HG03460 (cell line): ENCODE results near the gene NQO2.
A peak's percentile ranks its signal among the peaks of the same experiment; 100 is the strongest.
"Not testable (repeated sequence)": the region's sequence is repeated elsewhere in the genome, so short reads cannot be mapped to it uniquely, and the experiment has no call there.

Source experiments
- ATAC-seq: cut with Tn5 transposase; IDR thresholded peaks from one replicate; pipeline ENCODE4 v1.9.1; 2021; ENCODE audit not compliant: unreplicated experiment

NQO2 gene

DNA sequence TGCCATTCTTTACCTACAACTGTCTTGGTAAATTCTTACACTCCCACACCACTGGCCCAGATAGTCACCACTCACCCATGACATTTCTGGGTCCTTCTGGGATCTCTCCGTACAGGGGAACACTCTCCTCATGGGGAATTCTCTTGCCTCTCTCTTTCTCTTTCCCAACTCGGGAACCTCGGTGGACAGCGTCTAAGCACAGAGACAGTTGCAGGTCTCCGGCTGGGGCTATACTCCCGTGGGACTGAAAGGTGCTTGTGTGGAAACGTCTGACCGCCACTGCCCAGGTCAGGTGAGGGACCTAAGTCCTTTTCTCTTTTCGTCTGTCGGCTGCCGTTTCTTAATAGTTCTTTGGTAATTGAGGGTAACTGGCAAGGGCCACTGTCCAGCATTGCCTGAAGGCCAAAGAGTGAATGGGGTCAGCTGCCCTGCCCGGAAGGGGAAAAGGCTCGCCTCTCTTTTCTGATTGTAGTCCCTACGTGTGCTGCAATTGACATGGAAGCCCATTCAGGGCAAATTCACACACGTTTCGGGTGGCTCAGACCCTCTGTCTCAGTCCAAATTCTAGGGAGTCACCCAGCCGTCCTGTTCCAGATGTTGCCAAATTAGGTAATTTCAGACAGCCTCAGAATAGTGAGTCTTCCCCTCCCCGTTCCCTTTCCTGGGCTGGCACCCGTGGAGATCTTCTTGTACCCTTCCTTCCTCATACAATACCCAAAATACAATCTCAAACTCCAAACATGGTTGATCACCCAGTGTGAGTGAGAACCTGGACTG, 37.4 kb downstream of the NQO2 start:
- no peak for ATAC-seq

DNA sequence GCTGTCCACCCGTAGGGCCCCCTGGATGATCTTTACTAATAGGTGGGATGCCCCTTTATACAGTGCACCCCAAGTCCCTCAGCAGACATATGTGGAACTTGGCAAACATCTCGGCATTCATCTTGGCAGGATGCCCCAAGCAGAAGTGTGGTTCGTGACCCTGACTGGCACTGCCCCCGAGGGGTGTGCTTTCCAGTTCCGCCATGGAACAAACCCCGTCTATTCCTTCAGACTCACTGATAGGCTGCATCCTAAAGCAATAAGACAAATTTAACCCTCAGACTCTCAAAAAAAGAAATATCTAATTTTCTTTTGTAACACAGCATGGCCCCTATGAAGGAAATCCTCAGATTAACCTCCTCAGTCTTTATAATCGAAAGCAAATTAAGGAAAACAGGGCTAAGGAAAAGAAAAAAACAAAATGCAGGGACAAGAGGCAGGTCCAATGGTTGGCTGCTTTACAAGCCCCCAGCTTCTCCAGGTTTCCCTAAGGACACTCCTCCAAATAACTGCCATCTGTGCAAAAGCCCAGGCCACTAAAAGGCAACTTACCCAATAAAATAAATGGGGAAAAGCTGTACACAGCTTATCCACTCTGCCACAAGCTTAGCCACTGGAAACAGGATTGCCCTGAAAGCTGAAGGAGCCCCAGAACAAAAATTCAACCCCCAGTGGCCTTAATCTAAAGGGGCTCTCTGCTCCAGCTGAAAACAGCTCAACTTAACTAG, 38.1 kb downstream of the NQO2 start:
- no peak for ATAC-seq

DNA sequence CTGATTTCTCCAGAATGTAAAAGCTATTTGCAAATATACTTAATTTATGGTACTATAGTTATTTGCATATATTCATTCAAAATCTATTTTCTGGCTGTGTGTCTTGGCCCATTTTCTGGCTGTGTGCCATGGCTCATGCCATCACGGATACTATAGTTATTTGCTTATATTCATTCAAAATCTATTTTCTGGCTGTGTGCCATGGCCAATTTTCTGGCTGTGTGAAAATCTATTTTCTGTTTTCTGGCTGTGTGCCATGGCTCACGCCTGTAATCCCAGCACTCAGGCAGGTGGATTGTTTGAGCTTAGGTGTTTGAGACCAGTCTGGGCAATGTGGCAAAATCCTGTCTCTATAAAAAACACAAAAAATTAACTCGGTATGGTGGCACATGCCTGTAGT, 39.7 kb downstream of the NQO2 start:
- ATAC-seq: no peak

DNA sequence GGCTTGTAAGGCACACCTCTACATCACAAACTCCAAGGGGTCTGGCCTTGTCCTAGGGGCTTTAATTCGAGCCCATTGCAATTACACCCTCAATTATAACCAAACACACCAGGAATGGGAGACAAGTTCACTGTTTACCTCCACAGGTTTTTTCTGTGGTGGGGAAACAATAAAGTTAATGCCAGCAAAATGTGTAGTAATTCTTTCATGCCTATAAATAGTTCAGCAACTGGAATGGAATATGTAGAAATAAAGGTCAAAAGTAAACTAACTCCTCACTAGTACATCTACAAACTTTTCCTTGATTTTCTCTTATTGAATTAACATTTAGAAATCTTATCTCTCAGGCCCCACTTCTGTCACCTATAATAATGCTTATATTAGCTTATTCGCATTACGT, 41.5 kb downstream of the NQO2 start:
- no peak for ATAC-seq

DNA sequence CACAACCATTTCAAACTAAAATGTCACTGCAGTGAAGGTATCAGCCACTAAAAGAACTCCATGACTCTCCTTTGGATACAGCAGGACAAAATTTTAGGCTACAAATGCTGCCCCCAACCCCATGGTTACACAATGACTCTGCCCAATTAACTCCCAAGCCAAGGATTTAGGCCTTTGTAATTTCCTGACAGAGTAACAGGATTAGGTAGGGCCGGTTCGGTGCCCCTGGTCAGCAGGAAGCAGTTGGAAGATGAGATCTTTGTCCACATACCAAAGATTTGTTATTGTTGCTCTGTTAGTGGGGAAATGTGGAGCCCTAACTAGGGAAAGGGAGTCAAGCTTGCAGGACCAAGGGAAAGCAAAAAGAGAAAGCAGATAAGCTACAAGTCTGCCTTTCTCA, 41.9 kb downstream of the NQO2 start:
- ATAC-seq: no peak

DNA sequence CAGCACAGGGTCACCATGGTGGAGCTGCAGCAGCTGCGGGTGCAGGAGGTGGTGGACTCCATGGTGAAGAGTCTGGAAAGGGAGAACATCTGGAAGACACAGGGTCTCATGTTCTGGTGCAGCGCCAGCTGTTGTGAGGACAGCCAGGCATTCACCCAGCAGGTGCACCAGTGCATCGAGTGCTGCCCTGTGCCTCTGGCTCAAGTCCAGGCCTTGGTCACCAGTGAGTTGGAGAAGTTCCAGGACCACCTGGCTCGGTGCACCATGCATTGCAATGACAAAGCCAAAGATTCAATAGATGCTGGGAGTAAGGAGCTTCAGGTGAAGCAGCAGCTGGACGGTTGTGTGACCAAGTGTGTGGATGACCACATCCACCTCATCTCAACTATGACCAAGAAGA, 45.7 kb downstream of the NQO2 start:
- no peak for ATAC-seq

DNA sequence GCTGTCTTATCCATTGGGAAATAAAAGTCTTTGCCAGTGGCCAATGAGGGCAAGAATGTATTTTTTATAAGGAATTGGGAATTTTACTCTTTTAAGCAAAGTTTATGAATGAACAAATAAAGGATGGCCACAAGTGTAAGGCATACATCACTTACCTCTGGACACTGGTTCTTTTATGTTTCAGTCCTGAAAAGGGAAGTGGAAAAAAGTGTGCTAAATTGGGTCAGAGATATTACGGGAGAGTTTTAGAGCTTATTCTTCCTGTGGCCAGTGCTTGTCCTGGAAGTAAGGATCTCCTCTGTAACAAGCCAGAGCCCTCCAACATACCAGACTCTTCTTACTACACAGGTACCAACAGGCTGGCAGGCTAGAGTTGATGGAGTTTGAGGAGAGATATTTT, 46.1 kb downstream of the NQO2 start:
- ATAC-seq: no peak

DNA sequence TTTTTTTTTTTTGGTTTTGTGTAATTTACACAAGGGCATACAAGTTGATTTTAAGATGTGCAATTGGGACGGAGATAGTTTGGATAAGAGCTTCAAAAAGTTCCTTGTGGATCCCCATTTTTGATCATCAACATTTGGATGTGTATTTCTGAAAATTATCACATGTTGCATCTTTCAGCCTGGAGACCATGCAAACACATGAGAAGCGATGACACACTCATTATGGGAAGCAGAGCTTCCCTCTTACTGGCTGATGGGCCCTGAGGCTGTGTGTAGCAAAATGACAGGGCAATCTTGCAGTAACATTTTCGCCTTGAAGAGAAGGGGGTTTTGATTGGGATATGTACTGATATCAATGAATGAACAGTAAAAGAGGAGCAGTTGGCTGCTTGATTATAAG, 46.6 kb downstream of the NQO2 start:
- ATAC-seq: no peak

DNA sequence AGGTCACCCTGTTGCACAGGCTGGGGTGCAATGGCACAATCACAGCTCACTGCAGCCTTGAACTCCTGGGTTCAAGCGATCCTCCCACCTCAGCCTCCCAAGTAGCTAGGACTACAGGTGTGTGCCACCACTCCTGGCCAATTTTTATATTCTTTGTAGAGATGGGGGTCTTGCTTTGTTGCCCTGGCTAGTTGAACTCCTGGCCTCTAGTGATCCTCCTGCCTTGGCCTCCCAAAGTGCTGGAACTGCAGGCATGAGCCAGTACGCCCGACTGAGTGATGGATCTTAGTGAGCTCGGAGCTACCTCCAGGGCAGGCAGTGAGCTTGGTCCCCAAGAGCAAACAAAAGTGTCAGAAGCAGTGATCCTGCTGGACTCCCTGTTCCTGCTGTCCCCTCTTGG, 48.3 kb downstream of the NQO2 start:
- ATAC-seq: not testable (repeated sequence)

DNA sequence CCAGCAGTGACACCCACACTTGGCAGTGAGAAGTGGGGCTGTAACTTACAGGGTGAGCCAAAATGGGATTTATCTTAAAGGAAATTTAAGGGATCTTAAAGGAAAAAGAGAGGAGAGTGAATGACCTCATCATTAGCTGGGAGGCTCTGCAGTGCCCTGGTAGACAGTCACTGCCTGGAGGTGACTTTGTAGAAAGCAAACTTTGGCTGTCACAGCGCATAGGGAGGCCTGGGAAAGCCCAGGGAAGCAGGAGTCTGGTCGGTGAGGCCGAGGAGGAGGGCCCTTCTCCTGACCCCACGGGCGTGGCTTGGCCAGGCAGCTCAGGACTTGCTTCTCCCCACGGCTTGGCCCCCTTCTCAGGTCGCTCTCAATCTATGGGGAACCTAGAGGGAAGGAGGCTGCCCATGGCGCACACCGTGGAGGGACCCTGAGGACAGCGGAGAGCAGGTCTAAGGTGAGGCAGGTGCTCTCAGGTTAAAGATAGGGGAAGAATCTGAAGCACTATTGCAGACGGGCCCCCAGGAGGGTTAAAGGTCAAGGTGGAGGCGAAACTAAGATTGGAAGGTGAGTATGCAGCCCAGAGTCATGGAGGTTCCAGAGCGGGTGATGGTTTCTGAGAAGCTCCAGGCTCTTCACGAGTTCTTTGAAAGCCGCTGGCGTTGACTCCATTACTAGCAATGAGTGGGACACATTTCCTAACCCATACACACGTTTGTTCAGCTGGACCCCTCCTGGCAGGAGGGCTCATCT, 53.0 kb downstream of the NQO2 start:
- ATAC-seq: no peak

DNA sequence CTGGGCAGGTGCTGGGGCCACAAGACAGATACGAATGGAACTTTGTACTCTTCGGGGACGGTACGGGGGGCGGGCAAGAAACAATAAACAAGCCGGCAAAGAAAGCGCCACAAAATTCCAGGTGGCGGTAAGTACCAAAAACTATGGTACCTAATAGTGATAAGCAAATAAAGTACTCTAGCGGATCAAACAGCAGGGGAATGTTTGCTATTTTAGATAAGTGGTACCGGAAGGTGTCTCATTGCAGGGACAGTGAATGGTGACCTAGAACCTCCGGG, 53.5 kb downstream of the NQO2 start:
- ATAC-seq: no peak

DNA sequence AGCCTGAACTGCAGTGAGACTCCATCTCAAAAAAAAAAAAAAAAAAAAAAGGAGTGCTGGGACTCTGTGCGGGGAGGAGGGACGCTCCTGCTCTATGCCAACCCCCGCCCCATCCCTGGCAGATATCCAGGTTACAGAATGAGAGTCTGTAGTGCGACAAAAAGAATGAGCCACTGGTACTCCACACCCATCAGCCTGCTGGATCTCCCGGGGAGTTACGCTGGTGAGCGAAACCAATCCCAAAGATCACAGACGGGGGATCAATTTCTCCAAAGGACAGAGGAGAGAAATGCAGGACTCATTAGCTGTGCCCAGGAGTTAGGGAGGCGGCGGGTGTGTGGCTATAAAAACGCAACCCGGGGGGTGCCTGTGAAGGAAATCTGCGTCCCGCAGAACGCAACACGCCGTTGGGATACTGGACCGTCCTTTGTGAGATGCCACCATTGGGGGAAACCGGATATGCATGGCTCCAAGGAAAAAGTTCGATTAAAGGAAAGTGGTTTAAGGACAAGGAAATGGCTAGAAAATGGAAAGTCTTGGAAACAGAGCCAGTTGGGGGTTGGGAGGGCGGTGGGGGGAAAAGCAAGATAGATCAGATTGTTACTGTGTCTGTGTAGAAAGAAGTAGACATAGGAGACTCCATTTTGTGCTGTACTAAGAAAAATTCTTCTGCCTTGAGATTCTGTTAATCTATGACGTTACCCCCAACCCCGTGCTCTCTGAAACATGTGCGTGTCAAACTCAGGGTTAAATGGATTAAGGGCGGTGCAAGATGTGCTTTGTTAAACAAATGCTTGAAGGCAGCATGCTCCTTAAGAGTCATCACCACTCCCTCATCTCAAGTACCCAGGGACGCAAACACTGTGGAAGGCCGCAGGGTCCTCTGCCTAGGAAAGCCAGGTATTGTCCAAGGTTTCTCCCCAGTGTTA, 54.8 kb downstream of the NQO2 start:
- ATAC-seq: not testable (repeated sequence)

DNA sequence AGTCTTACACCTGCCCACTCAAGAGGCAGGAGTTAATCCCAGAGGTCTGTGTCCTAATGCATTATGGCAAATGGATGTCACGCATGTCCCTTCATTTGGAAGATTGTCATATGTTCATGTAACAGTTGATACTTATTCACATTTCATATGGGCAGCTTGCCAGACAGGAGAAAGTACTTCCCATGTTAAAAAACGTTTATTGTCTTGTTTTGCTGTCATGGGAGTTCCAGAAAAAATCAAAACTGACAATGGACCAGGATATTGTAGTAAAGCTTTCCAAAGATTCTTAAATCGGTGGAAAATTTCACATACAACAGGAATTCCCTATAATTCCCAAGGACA, 55.4 kb downstream of the NQO2 start:
- not testable (repeated sequence) for ATAC-seq

DNA sequence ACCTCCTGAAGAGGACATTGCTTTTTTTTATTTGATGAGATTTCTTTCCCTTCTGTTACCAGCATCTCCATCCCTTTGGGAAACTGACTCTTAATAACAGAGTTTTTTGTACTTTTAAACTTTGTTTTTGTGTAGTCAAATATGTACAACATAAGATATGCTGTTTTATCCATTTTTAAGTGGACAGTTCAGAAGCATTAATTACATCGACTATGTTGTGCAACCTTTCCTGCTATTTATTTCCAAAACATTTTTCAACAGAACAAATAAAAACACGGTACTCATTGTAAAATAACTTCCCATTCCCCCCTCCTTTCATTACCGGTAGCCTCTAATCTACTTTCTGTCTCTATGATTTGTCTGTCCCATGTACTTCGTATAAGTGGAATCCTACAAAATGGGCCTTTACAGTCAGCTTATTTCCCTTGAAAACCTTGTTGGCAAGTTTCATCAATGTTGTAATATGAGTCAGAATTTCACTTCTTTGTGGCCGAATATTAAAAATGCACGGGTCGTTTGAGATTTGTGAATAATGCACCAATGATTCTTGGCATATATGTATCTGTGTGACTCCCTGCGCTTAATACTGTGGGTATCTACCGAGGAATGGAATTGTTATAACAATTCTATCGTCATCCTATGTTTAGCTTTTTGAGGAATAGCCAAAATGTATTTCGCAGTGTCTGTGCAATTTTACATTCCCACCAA, 57.5 kb downstream of the NQO2 start:
- ATAC-seq: no peak

DNA sequence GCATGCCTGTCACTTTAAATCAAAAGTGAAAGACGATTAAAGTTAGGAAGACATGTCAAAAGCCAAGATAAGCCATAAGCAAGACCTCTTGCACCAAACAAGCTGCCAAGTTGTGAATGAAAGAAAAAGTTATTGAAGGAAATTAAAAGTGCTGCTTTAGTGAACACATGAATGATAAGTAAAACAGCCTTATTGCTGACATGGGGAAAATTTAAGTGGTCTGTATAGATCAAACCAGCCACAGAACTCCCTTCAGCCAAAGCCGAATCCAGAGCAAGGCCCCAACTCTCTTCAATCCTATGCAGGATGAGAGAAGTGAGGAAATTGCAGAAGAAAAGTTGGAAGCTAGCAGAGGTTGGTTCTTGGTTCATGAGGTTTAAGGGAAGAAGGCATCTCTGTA, 59.3 kb downstream of the NQO2 start:
- no peak for ATAC-seq

DNA sequence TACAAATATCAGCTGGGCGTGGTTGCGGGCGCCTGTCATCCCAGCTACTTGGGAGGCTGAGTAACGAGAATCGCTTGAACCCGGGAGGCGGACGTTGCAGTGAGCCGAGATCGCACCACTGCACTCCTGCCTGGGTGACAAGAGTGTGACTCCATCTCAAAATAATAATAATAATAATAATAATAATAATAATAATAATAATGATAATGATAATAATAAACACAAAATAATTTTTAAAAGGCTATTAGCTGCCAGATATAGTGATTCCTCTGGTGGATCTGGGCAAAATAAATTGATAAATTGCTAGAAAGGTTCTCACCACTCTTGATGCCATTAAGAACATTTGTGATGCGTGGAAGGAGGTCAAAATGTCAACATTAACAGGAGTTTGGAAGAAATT, 60.4 kb downstream of the NQO2 start:
- not testable (repeated sequence) for ATAC-seq

DNA sequence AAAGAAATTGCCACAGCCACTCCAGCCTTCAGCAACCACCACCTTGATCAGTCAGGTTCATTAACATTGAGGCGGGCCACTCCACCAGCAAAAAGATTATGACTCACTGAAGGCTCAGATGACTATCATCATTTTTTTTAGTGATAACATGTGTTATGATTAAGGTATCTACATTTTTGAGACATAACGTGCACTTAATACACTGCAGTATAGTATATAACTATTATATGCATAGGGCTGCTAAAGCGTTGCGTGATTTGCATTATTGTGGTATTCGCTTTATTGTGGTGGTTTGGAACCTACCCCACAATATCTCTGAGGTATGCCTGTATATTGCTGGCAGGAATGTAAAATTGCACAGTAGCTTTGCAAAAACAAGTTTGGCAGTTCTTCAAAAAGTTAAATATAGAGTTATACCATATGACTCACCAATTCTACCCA, 61.8 kb downstream of the NQO2 start:
- no peak for ATAC-seq

DNA sequence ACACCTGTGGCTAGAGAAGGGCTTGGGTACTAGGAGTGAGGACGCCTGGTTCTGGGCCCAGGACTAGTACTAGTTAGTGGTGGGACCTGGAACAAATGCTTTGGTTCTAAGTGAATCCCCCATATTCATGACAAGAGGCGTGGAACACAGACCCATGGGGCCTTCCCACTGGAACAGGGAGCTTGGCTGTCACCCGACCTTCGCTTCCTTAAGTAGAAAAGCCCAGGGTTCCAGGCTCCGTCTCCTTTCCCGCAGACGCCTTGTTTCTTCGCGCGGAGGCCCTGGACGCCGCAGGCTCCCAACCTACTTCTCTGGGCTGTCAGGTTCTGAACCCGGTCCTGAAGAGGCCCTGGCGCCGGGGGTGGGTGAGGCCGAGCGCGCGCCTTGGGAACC, 63.6 kb downstream of the NQO2 start:
- not testable (repeated sequence) for ATAC-seq

DNA sequence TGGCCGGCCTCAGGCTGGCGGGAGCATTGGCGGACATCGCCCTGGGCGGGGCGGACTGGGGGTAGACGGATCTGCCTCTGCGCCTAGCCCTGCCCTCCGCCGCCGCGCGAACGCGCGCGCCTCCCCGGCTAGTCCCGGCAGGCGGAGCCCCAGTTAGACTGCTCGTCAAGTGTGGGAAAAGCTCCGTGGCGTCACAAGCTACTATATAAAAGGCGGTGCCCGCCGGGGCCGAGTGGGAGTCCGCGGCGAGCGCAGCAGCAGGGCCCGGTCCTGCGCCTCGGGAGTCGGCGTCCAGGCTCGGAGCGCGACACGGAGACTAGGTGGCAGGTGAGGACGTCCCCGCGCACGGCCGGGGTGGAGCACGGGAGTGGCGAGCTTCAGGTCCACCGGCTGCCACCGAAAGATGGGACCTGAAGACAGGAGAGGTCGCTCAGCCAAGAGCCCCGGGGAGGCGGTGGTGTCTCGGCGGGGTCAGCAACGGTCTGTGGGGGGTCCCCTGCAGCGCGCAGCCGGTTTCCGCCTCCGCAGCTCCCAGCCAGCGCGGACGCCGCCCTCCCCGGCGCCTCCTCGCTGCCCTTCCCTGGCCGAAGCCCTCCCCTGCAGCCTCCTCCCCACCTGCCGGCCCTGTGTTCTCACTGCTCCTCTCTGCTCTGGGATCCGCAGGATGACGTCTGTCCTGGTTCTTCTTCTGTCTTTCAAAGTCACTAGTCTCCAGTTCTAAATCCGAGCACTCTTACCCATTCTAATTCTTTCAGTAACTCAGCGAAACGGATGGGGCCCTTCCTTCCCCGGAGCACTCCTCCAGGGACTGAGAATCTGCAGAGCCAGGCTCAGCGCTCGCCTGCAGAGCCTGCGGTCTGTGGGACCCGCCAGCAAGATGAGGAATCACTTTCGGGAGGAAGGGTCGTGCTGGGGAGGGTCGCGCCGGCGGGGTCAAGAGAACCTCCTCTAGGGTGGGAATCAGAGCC, 64.3 kb downstream of the NQO2 start:
- ATAC-seq: peak; percentile 71
